Stimulated activated CD4-positive, alpha-beta T cell treated with anti-CD3 and anti-CD28 coated beads, Interleukin-2, amount 100 ng/mL, for 24 hours (primary cell): ENCODE results near the gene ZNF512B.
A peak's percentile ranks its signal among the peaks of the same experiment; 100 is the strongest.
"Not testable (repeated sequence)": the region's sequence is repeated elsewhere in the genome, so short reads cannot be mapped to it uniquely, and the experiment has no call there.

ENCODE experiments used
- DNase-seq, 2 donors: peaks; one replicate each; pipeline ENCODE4 v3.0.0-alpha.2; 2020

ZNF512B gene

GRCh38 chr20:63963348-63963741 lies 6.4 kb downstream of the ZNF512B start:
- DNase-seq, result no peak

DNA sequence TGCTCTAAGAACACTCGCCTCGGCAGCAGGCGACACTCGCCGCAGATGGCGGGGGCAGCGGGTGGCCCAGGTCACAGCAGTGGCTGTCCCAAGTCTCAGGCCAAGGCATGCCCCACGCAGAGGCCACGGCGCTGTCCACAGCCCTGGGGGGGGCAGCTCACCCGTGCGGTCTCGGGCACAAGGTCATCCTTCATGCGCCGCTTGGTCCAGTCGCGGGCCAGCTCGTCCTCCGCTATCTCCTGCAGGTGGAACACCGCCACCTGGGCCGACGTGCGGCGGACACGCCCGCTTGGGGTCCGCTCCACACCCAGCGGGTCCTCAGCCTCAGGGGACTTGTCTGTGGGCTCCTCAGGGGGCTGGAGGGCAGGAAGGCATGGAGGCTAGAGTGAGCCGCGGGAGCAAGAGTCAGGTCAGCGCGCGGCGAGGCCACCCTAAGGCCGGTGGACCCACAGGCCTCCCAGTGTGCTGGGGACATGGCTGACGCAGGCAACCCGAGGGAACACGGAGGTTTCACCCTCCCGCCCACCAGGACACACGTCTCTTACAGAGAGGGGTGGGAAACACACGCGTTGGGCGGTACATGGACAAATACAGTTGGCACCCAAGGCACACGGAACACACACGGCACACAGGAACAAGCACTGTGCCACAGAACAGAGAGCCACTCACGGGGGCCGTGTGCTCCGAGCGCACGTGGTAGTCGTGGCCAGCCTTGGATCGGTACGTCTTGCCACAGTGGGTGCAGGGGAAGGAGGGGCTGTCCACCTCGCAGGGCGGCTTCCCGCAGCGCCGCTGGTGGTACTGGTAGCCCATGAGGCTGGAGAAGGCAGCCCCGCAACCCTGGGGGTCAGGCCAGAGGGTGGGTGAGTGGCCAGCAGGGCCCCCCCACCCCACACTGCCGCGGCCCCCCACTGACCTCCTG lies 7.0 kb downstream of the ZNF512B start:
- no peak for DNase-seq

DNA sequence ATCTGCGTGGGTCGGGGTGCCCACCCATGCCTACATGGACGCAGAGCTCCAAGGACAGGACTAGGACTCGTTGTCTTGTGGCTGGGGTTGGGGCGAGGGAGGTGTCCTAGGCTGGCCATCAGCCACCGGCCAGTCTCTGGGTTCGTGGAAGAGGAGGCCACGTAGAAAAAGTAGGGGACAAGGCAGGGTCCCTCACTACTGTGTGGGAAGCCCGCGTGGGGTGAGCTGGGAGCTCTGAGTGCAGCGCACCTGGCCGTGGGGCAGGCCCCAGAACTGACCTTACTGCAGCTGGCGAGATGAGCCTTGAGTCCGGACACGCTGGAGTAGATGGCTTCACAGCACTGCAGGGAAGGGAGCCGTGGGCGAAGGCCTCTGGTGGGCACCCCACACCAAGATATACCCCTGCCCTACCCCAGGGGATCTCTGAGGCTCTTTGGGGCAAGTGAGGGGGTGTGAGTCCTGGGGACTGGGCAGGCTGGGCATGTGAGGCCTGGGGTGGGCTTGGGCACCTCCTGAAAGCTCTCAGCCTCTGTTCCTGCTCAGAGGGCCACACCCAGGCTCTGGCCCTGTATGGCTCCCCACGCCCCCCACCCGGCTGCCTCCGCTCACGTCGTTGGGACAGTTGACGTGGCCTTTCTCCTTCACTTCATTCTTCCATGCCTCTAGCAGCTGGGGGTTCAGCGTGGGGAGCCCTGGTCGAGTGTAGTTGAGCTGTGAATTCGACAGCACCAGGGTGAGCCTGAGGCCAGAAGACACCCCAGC lies 7.9 kb downstream of the ZNF512B start:
- DNase-seq, result no peak

GRCh38 chr20:63960654-63961621 lies 8.8 kb downstream of the ZNF512B start:
- not testable (repeated sequence) for DNase-seq

GRCh38 chr20:63959699-63960075 lies 10.0 kb downstream of the ZNF512B start:
- DNase-seq, result no peak

GRCh38 chr20:63958964-63959698 lies 10.6 kb downstream of the ZNF512B start:
- DNase-seq, result no peak

DNA sequence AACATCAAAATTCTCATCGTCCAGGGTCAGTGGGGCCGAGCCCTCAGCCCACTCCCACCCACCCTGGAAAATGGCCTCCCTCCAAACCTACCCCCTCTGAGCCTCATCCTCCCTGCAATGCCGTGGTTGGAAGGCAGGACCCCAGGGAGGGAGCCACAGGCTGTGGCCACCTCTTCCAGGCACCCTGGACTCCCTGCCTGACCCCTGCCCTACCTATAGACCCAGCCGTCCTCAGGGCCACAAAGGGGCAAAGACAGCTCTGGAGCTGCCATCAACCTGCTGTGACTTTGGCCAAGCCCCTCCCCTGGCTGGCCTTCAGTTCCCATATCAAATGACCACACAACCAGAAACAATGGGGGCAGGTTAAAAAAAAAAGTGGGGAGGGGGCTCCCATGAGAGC lies 11.3 kb downstream of the ZNF512B start:
- DNase-seq, result no peak

DNA sequence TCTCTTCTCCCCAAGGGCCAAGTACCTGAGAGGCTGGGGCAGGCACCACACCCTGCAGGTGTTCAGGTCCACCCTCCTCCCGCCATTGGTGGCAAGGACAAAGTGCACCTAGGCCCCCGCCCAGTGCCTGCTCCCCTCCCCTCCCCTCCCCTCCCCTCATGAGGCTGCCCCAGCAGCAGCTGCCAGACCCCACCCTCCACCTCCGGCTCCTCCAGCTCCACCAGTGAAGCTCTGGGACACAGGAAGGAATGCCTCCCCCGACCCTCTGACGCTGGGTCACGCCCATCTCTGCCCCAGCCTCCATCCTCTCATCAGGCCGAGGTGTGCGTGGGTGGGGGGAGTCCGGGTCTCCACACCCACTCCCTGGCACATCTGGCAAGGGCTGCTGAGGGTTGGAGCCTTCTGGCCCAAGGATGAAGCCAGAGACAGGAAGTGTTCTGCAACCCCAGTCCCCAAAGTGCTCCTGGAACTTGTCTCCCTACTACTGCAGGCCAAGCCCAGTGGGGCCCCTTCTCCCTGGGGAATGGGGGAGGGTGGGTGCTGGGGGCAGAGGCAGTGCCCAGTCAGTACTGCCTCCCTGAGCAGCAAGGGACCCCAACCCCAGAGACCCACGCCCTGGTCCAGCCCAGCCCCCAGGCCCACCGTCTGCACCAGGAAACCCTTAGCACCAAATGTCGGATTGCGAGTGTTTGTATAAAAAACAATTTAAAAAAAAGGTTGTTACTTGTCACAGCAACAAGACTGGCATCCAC lies 11.9 kb downstream of the ZNF512B start:
- DNase-seq, result peak; percentile 62 to 68

DNA sequence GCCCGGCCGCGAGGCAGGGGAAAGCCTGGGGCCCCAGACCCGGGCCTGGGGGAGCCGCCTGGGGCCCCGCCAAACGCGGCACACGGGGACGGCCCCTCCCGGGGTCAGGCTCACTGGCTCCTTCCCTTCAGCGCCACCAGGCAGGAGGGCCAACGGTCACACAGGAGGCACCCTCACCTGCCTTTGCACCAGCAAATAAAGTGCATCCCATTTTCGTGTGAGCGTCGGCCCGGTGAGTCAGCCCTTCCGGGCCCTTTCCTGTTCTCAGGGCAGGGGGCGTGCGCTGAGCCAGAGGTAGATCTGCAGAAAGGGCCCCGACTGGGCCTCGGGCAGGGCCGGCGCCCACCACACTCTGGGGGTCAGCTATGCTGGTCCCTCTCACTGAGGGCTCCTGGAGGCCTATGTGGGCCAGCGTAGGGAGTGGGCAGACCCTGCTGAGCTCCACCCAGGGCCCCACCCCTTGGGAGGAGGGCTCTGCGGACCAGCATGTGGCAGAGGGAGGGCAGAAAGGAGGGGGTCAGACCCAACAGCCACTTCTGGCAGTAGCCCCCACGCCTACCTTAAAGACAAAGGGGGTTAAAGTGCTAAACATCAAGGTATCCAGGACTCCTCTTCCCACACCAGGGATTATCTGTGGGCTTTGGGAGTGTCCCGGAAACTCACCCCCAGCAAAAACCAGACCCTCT lies 12.6 kb downstream of the ZNF512B start:
- peak; percentile 77 to 80 for DNase-seq

GRCh38 chr20:63956664-63957003 lies 13.1 kb downstream of the ZNF512B start:
- no peak for DNase-seq

GRCh38 chr20:63955827-63956663 lies 13.7 kb downstream of the ZNF512B start, which contains the start of gene UCKL1:
TSS of gene UCKL1 (minus strand) at chr20:63956416. CDS start at chr20:63956372, 44 bp downstream.
- DNase-seq, result peak; percentile 89 to 90

- peak in 1 of 2 donors; percentile 51 for DNase-seq
Observed at GRCh38 chr20:63955281-63955826, 14.4 kb downstream of the ZNF512B start.

DNA sequence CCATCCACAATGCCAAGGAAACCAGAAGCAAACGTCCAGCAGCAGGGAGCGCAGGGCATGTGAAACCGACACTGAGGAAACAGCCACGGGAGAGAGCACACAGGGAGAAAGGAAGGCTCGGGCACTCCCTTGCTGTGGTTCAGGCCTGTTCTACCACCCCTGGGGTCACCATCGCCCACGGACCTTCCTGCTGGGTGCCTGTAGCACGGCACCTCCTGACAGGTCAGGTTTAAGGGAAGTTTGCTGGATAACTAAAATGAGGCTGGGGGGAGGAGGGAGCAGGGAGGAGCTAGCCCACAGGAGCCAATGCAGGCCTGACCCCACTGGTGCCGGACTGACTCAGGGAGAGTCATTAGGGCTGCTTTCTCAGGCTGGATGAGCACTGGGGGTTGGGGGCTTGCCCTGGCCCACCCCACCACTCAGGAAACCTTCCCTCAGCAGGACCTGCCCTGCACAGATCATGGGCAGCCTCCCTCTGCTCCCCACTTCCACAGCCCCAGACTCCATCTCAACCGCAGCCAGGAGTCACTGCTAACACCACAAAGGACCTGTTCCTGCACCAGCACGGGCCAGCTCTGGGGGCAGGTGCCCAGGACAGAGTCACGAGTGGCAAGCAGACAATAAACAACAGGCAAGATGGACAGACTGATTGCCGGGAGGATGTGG lies 15.8 kb downstream of the ZNF512B start:
- DNase-seq, result no peak

GRCh38 chr20:63952769-63953168 lies 17.0 kb downstream of the ZNF512B start:
- DNase-seq, result no peak

- DNase-seq, result no peak
Observed at GRCh38 chr20:63952210-63952535, 17.6 kb downstream of the ZNF512B start.

DNA sequence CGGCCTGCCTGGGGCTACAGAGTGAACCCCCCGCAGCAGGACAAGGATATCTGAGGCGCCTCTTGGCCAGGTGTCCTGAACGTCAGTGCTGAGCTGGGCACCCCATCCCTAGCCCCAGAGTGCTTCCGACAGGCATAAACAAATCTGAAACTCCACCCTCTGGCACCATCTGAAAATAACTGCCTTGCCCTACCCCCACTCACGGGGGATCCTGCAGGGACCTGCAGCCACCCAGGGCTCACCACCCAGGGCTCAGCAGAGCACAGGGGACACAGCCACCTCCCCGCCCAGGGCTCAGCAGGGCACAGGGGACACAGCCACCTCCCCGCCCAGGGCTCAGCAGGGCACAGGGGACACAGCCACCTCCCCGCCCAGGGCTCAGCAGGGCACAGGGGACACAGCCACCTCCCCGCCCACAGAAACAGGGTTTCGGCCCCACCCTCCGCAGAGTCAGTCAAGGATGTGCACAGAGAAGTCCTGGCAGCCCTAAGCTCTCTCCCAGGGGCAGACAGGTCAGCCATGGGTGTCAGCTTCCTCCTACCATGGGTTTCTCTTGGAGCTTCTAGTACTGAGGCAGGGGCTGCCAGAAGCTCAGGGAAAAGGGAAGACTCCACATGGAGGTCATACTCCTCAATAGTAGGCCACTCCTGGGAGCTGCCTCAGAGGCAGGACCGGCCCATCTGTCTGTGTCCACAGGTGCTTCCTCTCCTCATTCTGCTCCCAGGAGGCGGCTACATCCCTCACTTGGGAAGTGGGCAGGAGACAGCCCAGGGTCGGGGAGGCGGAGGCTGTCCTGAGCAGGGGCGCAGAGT lies 18.1 kb downstream of the ZNF512B start:
- DNase-seq, result no peak

DNA sequence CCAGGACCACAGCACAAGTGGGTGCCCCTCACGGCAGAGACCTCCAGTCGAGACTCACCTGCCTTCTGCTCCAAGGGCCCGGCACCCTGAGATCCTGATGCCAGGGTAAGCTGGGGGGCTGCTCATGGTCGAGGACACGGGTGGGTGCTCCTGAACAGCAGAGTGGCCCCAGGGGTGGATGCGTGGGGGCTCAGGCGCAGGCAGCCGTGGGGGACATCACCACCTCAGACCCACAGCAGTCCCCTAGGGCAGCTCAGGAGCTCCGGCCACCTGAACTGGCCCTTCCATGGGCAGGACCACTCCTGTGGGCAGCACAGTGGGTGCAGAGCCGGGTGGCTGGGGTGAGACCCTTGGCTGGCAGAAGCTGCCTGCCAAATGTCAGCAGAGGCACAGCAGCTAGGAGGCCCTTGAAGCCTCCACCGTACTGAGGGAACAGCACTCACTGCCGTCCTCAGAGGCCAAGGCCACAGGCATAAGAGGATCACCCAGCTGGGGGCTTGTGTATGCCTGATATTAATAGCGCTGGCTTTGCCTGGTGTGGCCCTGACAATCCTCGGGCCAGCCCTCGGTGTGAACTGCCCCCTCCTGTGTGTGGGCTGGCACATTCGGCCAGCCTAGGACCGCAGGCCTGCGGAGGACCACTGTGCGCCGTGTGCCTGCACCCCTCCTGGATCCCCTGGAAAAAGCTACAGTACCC lies 18.9 kb downstream of the ZNF512B start:
- DNase-seq, result no peak
